Posterior vena cava (tissue), 2 donors: Measurements from ENCODE around the gene DNAAF1. TPM values are rescaled to one million over a fixed set of nuclear protein-coding genes. Genes with fewer than 3 reads are reported as not detected.
"Not testable (repeated sequence)": the region's sequence is repeated elsewhere in the genome, so short reads cannot be mapped to it uniquely, and the experiment has no call there.

Experiments used
- DNase-seq: peaks from one replicate; pipeline ENCODE4 v3.0.0-alpha.2; 2020; ENCODE audit warnings: low spot score
- intact Hi-C, 2 donors: fragments of 100-400 bp; cut with DNase I; formaldehyde crosslinking; loops; one replicate each; pipeline versions ENCODE4 v1.14.1 to v1.14.2; 2022 to 2023
- long read RNA-seq, 2 donors: library from polyadenylated mRNA; unstranded; transcript quantifications; one replicate each; pipeline ENCODE4 v2.0.0, GENCODE V29; 2020 to 2021
- total RNA-seq, 2 donors: library from RNA; stranded (reverse); fragmentation: NEBNext Ultra II Directional; extraction: Animal tissue kit (Norgen Biotek cat#: 25700); gene quantifications; one replicate each; pipeline ENCODE4 v1.2.1, GENCODE V29; 2021
- donor health status: DM: yes; HTN: yes; CAD: no.
- donor health status: DM: yes; HTN: yes; CAD: no.

DNAAF1 gene
- total RNA-seq = not detected
- long read RNA-seq, donor 1 = 0 reads
- long read RNA-seq, donor 2, partial matches to known transcripts = 0 of 1 reads
- long read RNA-seq, donor 2, other reads (novel, unspliced or antisense) = 0 of 1 reads

DNA sequence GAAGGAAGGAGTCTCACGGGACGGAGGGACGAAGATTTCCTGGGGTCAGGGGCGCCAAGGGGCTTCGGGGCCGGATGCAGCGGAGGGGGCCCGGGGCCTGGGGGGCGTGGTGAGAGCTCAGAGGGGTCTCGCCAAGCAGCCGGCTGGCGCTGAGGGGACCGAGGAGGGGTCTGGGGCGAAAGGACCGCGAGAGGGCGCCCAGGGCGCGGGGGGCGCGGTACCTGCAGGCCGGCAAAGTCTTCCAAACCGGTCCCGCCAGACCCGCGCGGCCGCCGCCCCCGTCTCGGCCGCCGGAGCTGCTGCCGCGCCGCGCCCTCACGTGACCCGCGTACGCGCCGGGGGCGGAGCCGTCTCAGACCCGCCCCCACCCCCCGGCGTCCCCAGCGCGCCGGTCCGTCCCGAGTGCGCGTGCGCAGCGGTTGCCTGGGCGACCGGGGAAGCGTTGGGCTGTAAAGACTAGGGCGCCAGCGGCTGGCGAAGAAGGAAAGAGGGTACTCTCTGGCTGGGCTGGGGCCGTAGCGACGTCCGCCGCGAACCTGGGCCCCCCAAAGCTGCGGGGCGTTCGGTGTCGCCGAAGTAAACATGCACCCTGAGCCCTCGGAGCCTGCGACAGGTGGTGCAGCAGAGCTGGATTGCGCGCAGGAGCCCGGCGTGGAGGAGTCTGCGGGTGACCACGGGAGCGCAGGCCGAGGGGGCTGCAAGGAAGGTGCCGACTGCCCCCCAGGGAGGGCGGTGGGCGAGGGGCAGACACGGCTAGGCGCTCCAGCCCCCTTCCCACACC is at the start of gene DNAAF1, which contains the start of gene HSDL1:
DNAAF1 (plus strand) TSS at position 450 of the 781 bp plus-strand sequence; CDS start at position 583, 133 bp downstream.
HSDL1 (minus strand) TSS at position 319 of the 781 bp plus-strand sequence. CDS start 13,856 bp downstream, outside the sequence.
- intact Hi-C loops = no loop called here
- DNase-seq = peak; percentile 97

DNA sequence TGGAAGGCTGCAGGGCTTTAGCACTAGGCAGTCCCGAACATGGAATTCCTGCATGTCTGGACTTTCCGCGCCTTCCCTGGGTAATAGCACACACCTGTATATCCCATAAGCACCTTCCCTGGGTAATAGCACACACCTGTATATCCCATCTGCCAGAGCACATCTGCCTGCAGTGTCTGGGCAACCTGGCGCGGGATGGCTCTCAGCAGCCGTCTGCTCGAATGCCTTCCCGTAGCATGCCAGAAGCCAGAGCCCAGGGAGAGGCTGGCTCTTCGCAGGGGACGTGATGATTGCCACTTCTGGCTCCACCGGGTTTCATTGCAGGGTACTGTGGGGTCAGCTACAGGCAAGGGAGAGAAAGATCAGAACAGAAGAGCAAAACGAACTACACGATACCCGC is 49.6 kb upstream of the DNAAF1 start:
- DNase-seq = no peak
- intact Hi-C loops = no loop called here

DNA sequence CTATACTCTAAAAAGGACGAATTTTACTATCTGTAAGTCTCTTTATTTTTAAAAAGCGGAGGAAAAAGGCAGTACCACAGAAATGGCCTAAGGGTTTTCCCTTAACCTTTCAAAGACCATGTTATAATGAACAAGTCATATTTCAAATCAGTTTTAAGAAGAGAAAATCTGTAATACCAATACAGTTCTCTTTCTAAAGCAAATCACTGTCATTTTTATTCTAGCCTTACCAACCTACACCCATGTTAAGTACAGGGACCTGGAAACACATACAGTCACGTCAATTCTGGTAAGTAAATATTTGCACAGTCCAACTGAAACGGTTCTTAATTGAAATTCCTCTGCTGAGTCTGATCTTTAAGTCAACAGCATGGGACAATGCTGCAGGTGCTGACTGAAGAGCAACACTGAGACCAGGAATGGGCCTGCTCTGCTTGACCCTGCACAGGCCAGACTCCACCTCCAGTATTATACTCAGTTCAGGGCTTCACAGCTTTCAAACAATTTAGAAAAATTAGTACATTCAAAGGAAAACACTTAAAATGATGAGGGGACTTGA is 48.6 kb upstream of the DNAAF1 start:
- intact Hi-C loops = no loop called here

DNA sequence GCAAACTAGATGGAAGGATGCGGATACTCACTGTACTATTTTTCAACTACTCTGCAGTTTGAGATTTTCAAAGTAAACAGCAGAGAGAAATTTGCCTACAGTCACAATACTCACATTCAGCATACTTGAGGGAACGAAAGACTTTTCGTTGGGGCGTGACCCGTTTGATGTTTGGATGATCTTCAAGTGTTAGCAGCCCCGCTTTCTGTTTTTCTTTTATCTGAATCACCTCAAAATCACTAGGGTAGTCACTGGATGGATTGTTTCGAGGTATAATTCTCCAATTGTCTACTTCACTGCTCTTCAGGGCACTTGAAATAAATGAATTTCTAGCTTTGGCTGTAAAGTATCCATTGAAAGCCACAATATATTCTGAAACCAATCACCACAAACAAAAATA is 46.2 kb upstream of the DNAAF1 start:
- DNase-seq = no peak
- intact Hi-C loops = no loop called here

More for the DNA sequence above, 48.6 kb upstream of the DNAAF1 start:
- DNase-seq = no peak

DNA sequence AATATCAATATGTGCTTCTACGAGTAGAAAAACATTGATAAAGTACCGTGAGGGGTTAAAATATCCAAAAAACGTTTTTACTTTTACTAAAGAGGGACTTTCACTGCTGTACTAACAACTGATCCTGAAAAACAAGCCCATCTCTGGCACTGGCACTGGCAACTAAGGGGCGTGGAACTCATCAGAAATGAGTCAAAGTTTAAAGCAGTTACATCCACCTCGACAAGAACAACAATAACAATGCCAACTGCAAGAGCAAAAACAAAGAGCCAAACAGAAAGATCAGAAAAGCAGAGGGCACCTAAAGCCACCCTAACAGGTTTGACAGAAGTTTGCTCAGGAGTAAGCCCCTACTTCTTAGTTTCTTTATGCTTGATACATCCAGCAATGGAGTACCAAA is 41.4 kb upstream of the DNAAF1 start:
- no peak for DNase-seq
- intact Hi-C loops = no loop called here

DNA sequence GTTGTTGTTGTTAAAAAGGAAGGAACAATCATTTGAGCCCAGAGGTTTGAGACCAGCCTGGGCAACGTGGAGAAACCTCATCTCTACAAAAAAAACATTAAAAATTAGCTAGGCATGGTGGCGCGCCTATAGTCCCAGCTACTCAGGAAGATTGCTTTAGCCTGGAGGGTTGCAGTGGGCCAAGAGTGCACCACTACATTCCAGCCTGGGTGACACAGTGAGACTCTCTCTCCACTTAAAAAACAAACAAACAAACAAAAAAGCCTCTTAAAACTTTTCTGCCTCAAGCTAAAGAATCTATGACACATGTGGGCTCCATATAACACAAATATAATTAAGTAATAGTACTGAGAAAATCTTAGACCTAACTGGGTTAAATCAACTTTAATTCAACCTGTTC is 40.9 kb upstream of the DNAAF1 start:
- intact Hi-C loops = no loop called here
- DNase-seq = no peak

DNA sequence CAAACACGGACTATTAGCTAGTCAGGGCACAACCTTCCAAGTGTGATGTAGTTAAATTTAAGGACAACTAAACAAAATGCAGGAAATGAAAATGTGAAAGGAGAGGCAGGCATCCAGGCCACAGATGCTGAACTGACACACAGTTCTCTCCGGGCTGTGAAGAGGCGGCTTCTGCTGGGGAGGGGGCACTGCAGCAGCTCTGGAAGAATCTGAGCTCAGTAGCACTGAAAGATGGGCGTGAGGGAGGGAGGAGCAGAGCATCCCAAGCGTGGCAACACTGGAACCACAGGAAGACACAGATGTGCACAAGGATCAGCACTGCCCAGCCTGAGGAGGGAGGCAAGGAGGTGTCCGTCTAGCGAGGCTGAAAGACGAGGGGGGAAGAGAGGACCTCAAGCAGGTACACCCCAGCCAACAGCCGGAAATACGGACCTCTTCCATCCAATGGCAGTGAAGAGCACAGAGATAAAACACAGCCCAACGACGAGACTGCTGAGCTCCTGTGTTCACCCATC is 39.8 kb upstream of the DNAAF1 start:
- DNase-seq = no peak
- intact Hi-C loops = no loop called here

DNA sequence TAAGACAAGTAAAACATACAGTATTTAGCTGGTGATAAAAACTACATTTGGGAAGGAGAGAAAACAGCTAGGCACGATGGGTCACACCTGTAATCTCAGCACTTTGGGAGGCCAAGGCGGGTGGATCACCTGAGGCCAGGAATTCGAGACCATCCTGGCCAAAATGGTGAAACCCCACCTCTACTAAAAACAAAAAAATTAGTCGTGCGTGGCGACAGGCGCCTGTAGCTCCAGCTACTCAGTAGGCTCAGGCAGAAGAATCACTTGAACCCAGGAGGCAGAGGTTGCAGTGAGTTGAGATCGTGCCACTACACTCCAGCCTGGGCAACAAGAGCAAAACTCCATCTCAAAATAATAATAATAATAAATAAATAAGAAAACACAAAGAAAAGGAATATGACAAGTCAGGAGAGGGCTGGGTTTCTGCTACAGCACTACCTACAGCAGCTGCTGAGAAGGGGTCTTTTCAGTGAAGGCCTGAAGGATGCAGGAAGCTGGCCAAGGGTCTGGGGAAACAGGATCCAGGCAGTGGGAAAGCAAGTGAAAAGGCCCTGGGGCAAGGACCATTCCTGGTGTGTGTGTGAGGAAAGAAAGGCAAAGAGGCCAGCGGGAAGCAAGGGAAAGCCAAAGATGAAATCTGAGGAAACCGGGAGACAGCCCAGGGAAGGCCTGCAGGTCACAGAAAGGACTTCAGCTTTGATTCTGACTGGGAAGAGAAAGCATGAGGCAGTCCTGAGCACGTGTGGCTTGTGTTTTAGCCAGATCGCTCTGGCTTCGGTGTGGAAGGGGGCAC is 39.0 kb upstream of the DNAAF1 start:
- intact Hi-C loops = no loop called here
- no peak for DNase-seq

DNA sequence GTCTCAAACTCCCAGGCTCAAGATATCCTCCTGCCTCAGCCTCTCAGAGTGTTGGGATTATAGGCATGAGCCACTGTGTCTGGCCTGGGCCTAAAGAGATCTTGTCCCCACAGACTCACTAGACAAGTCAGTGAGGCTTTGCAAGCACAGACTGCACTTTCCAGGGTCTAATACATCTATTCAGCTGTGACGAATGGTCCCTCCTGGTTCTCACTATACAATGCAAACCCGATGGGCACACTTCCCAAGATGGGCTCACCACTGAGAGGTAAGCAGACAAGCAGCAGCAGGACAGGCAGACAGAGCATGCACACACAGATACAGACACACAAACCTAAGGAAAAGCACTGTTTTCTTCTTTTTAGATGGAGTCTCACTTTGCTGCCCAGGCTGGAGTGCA is 37.2 kb upstream of the DNAAF1 start:
- intact Hi-C loops = no loop called here

DNA sequence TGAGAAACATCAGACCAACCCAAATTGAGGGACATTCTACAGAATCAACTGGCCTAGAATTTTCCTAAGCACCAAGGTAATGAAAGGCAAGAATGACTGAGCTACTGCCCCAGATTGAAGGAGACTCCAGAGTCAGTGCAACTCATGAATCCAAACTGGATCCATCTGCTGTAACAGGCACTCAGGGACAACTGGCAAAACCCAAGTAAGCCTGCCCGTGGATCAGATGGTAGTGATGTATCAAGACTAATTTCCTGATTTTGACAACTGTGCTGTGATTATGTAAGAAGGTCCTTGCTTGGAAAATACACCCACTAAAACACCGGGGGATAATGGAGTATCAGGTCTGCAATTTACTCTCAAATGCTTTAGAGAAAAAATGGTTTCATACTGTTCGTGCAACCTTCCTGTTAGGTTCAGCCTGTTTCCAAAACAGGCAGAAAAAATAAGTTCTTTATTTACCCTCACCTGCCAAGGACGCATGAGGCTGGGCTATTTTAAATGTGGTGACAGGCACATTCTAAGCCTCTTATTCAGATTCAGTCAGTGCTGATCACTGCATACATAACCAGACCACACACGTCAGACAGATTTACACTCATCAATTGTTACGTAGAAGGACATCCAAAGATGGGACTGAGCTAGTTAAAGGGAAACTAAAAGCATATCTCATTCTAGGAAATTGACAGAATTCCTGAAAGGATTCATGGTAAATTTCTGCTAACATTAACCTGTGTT is 35.3 kb upstream of the DNAAF1 start:
- no peak for DNase-seq
- intact Hi-C loops = no loop called here

More for the DNA sequence above, 37.2 kb upstream of the DNAAF1 start:
- no peak for DNase-seq

DNA sequence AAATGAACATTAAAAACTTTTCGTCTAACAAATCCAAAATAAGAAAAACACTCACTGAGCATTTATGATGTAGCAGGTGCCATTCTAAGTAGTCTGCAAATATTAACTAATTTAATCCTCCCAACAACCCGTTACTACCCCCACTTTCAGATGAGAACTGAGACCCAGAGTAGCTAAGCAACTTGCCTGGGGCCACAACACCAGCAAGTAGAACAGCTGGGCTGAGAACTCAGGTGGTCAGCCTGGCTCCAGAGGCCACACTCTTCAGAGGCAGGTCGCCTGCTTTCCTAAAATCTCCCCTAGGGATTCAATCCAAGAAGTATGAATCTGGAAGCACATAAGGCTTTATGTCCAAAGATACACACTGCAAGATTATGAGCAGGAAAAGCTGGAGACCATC is 34.6 kb upstream of the DNAAF1 start:
- intact Hi-C loops = no loop called here
- DNase-seq = no peak

DNA sequence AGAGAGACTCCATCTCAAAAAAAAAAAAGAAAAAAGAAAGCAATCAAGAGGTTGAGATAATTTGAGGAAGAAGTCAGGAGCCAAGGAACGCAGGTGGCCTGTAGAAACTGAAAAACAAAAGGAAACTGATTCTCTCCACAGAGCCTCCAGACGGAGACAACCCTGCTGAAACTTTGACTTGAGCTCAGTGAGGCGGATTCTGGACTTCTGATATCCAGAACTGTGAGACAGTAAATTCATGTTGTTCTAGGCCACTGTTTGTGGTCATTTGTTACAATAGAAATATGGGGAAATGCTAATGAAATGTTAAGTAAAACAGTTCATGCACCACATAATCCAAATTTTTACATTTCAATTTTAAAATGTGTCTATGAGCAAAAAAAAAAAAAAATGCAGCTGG is 33.6 kb upstream of the DNAAF1 start:
- intact Hi-C loops = no loop called here

DNA sequence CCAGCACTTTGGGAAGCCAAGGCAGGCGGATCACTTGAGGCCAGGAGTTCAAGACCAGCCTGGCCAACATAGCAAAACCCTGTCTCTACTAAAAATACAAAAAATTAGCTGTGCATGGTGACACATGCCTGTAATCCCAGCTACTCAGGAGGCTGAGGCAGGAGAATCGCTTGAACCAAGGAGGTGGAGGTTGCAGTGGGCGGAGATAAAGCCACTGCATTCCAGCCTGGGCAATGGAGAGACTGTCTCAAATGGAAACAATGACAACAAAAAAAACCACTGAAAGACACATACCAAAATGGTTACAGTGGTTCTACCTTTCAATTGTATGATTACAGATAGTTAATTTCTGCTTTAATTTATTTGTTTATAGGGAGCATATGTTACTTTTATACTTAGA is 33.2 kb upstream of the DNAAF1 start:
- intact Hi-C loops, DNase-seq: not testable (repeated sequence)

More for the DNA sequence above, 33.6 kb upstream of the DNAAF1 start:
- no peak for DNase-seq

DNA sequence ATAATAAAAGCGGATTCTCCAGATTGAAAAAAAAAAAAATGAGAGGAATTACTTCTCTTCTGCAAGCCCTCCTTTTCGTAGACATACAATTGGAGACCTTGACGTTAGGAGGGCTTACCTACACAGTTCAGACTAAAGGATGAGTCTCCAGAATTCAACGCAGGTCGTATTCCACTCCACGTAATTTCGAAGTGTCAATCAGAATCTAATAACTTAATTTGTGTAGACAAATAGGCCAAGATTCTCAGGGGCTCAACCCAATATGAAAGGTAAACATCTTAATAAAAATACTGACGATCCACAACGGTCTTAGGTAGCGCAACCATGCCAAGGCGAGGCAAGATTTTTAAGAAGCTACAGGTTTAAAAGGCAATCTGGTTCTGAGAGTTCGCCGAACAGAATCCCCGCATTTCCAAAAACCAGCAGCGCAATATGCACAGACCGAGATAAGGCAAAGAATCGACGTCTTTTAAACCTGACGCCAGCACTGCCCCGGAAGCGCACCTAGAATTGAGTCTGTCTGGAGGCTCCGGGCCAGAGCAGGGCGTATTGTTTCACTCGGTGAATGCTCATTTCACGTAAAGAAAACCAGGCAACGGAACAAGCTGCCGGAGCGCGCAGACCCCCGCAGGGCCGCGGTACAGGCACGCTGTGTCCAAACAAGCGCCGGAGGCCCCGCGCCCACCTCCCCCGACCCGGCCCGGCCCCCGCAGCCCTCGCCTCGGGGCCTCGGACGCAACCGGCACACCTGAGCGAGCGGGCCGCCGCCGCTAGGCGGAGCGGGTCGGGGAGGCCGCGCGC is 29.0 kb upstream of the DNAAF1 start:
- intact Hi-C loops = no loop called here
- DNase-seq = peak; percentile 88

DNA sequence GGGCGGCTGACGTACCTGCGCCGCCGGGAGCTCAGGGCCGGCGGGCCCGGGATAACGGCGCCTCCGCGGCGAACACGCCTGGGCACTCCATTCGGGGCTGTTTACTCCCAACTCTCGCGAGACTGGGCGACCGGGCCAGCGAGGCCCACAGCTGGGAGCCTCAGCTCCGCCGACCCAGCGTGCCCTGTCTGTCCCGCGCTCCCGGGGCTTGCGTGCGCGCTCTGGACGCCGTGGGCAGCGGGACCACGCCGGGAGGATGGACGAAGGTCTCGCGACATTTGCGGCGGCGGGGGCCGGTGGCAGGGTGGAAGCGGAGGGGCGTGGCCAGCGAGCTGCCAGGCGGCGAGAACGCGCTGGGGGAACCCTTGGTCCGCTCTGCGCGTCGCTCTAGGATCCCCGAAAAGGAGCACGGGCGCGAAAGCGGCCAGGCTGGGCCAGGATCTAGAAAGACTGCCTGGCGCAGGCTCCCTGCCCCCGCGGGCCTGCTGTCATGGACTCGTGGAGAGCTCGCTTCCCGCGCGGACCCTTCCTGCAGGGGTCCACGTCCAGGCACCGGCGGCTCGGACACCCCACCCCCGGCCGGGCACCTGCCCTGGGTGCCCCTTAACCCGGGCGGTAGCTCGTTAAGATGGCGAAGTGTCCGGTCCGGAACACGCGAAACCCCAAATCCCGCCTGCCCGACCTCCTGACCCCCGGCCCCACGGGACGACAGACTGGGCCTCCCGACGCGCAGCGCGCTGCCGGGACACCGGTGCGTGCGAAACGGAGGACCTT is 28.2 kb upstream of the DNAAF1 start, which contains the start of gene MBTPS1:
MBTPS1 (minus strand) TSS at position 223 of the 774 bp plus-strand sequence. CDS start 15,159 bp downstream, outside the sequence.
- peak; percentile 100 for DNase-seq
- intact Hi-C loops = no loop called here

DNA sequence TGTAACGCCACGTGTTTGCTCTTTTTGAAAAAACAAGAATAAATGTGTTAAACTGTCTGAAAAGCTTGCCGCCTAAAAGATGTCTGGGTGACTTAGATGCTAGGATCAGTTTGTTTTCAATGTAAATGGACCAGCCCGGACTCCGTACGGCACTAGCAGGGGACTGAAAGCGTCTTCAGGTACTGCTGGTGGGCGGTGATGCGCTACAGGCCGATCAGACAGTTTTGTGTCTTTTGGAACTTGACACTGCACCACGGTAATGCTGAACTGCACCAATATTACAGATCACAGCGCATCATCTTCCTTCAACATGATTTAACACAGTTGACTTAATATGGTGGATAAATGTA is 27.6 kb upstream of the DNAAF1 start:
- intact Hi-C loops = no loop called here
- no peak for DNase-seq

DNA sequence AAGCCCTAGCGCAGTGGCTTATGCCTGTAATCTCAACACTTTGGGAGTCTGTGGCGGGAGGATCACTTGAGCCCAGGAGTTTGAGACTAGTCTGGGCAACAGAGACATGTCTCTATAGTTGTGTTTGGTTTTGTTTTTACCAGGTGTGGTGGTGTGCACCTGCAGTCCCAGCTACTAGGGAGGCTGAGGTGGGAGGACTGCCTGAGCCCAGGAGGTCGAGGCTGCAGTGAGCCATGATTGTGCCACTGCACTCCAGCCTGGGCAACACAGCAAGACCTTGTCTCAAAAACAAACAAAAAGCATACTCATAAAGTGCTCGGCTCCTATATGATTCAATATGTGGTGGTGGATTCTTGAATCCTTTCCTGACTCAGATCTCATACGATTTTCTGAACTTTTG is 26.8 kb upstream of the DNAAF1 start:
- intact Hi-C loops, DNase-seq: not testable (repeated sequence)
